ENCODE measurements around the gene PREX1. TPM values are rescaled to one million over a fixed set of nuclear protein-coding genes. Genes with fewer than 3 reads are reported as not detected.

PREX1 gene
- total and polyA plus RNA-seq, 2 experiments from 2014 or later = 2.4 to 10.3 TPM

- peaks cover 5% of the 10 kb centered on the region for H3K27me3 Mint-ChIP-seq (ENCODE audit: insufficient read depth, low read depth, poor library complexity)
- H3K36me3 Mint-ChIP-seq (ENCODE audit: low read depth) = no peaks in the 10 kb centered on the region; the same call in 2 of the 3 replicates
- Histone ChIP-seq H3K4me2 (no peak overlapping the region), H3K79me2 (replicated peaks; ENCODE audit: insufficient read depth) (no peaks in the 10 kb centered on the region), H2AFZ (no peak overlapping the region), H3K27me3 (ENCODE audit: insufficient read depth) (no peaks in the 10 kb centered on the region), H4K20me1 (replicated peaks; ENCODE audit: insufficient read depth) (no peaks in the 10 kb centered on the region), H3K9me2 (ENCODE audit: insufficient read depth) (no peaks in the 10 kb centered on the region), H3F3A (replicated peaks; ENCODE audit: low read depth) (no peaks in the 10 kb centered on the region), H3K27ac (ENCODE audit: low read depth) (no peak overlapping the region), H3K4me1 (ENCODE audit: insufficient read depth) (no peaks in the 10 kb centered on the region), H3K36me3 (ENCODE audit: insufficient read depth) (no peaks in the 10 kb centered on the region), H3K4me3 (no peak overlapping the region)
- H3K4me1 Mint-ChIP-seq = peaks cover 9% of the 10 kb centered on the region
- no peak for TF ChIP-seq JUNB (IDR thresholded peaks at IDR 0.05; ENCODE audit: unreplicated experiment)
- H3K9me3 Mint-ChIP-seq = no peaks in the 10 kb centered on the region
- no peak for DNase-seq (ENCODE audit: low spot score)
- no peak for ATAC-seq
- no peak overlapping the region for H3K27ac Mint-ChIP-seq
- no peak overlapping the region for H3K4me3 Mint-ChIP-seq
These were observed 113.0 kb downstream of the PREX1 start for GRCh38 chr20:48714764-48715163.

DNA sequence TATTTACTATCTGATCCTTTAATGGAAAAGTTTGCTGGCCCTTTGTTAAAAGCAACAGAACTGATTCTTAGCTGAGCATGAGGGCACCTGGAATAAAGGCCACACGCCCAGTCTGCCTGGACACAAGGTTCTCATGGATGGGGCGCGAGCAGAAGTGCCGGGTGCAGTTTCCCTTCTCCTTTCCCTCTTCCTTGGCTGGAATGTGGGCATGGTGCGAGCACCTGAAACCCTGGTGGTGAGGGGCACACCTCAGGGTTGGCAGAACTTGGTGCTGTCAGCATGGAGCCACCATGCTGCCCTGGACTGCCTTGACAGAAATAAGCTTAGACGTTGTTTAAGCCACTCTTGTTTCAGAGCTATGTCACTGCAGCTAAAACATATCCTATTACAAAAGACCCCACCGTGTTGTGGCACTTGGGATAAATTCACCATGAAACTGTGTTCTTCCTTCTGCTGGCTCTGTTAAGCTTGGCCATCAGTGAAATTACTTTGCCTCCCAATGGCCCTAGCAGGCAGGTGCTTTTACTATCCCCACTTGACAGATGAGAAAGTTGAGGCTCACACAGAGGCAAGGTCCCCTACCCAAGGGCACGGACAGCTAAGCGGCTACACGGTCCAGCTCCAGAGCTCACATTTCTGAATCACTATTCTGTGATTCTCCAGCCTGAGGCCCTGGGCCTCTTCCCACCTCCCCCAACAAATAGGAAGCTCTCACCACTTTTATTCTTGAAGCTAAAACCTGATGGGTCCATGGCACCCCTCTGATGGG is 115.9 kb downstream of the PREX1 start:
- no peak overlapping the region for H3K4me3 Mint-ChIP-seq
- H3K4me1 Mint-ChIP-seq = peaks cover 2% of the 10 kb centered on the region; the same call in 1 of the 3 replicates
- Histone ChIP-seq H3K4me2 (no peak overlapping the region), H3K4me3 (no peak overlapping the region), H3K79me2 (replicated peaks; ENCODE audit: insufficient read depth) (no peaks in the 10 kb centered on the region), H3K9me2 (ENCODE audit: insufficient read depth) (no peaks in the 10 kb centered on the region), H3K27ac (ENCODE audit: low read depth) (no peak overlapping the region), H4K20me1 (replicated peaks; ENCODE audit: insufficient read depth) (no peaks in the 10 kb centered on the region), H2AFZ (no peak overlapping the region), H3K27me3 (ENCODE audit: insufficient read depth) (no peaks in the 10 kb centered on the region), H3K4me1 (ENCODE audit: insufficient read depth) (no peaks in the 10 kb centered on the region), H3F3A (replicated peaks; ENCODE audit: low read depth) (no peaks in the 10 kb centered on the region), H3K36me3 (ENCODE audit: insufficient read depth) (no peaks in the 10 kb centered on the region)
- no peak for DNase-seq (ENCODE audit: low spot score)
- H3K36me3 Mint-ChIP-seq (ENCODE audit: low read depth) = no peaks in the 10 kb centered on the region; the same call in 2 of the 3 replicates
- H3K27ac Mint-ChIP-seq = no peak overlapping the region
- no peak for ATAC-seq
- peaks cover 7% of the 10 kb centered on the region for H3K27me3 Mint-ChIP-seq (ENCODE audit: insufficient read depth, low read depth, poor library complexity)
- TF ChIP-seq STAT1 (IDR thresholded peaks at IDR 0.05; ENCODE audit: unreplicated experiment) (no peak), CREB1 (CRISPR knock-in tag; IDR thresholded peaks at IDR 0.05; ENCODE audit: low read depth) (no peak), POLR2AphosphoS5 (IDR thresholded peaks at IDR 0.05; ENCODE audit: low read depth) (no peak)
- H3K9me3 Mint-ChIP-seq = no peaks in the 10 kb centered on the region

GRCh38 chr20:48711044-48711428 is 116.8 kb downstream of the PREX1 start:
- H3K27ac ChIP-seq (ENCODE audit: low read depth) = no peak overlapping the region
- no peaks in the 10 kb centered on the region for H3K9me2 ChIP-seq (ENCODE audit: insufficient read depth)
- Mint-ChIP-seq H3K27ac (no peak overlapping the region), H3K36me3 (ENCODE audit: low read depth) (no peaks in the 10 kb centered on the region; the same call in 2 of the 3 replicates), H3K27me3 (ENCODE audit: insufficient read depth, low read depth, poor library complexity) (peaks cover 5% of the 10 kb centered on the region), H3K9me3 (no peaks in the 10 kb centered on the region), H3K4me1 (no peaks in the 10 kb centered on the region; the same call in 2 of the 3 replicates), H3K4me3 (no peak overlapping the region)
- no peak overlapping the region for H3K4me2 ChIP-seq
- H4K20me1 ChIP-seq (replicated peaks; ENCODE audit: insufficient read depth) = no peaks in the 10 kb centered on the region
- H3F3A ChIP-seq (replicated peaks; ENCODE audit: low read depth) = no peaks in the 10 kb centered on the region
- no peaks in the 10 kb centered on the region for H3K36me3 ChIP-seq (ENCODE audit: insufficient read depth)
- H3K27me3 ChIP-seq (ENCODE audit: insufficient read depth) = no peaks in the 10 kb centered on the region
- ATAC-seq = no peak
- no peak overlapping the region for H3K4me3 ChIP-seq
- H3K79me2 ChIP-seq (replicated peaks; ENCODE audit: insufficient read depth) = no peaks in the 10 kb centered on the region
- no peak for DNase-seq (ENCODE audit: low spot score)
- H2AFZ ChIP-seq = no peak overlapping the region
- no peaks in the 10 kb centered on the region for H3K4me1 ChIP-seq (ENCODE audit: insufficient read depth)
- TF ChIP-seq CREB1 (CRISPR knock-in tag; IDR thresholded peaks at IDR 0.05; ENCODE audit: low read depth) (no peak), EZH2 (IDR thresholded peaks at IDR 0.05; ENCODE audit: low read depth, unreplicated experiment) (no peak), ZNF331 (CRISPR knock-in tag; IDR thresholded peaks at IDR 0.05; ENCODE audit: low read depth) (no peak), ZNF114 (CRISPR knock-in tag; IDR thresholded peaks at IDR 0.05) (no peak), JUNB (IDR thresholded peaks at IDR 0.05; ENCODE audit: unreplicated experiment) (no peak), NANOG (IDR thresholded peaks at IDR 0.05; ENCODE audit: borderline replicate concordance) (no peak), EZH2phosphoT487 (IDR thresholded peaks at IDR 0.05; ENCODE audit: unreplicated experiment) (no peak)
- TF ChIP-seq, protein P1, sequence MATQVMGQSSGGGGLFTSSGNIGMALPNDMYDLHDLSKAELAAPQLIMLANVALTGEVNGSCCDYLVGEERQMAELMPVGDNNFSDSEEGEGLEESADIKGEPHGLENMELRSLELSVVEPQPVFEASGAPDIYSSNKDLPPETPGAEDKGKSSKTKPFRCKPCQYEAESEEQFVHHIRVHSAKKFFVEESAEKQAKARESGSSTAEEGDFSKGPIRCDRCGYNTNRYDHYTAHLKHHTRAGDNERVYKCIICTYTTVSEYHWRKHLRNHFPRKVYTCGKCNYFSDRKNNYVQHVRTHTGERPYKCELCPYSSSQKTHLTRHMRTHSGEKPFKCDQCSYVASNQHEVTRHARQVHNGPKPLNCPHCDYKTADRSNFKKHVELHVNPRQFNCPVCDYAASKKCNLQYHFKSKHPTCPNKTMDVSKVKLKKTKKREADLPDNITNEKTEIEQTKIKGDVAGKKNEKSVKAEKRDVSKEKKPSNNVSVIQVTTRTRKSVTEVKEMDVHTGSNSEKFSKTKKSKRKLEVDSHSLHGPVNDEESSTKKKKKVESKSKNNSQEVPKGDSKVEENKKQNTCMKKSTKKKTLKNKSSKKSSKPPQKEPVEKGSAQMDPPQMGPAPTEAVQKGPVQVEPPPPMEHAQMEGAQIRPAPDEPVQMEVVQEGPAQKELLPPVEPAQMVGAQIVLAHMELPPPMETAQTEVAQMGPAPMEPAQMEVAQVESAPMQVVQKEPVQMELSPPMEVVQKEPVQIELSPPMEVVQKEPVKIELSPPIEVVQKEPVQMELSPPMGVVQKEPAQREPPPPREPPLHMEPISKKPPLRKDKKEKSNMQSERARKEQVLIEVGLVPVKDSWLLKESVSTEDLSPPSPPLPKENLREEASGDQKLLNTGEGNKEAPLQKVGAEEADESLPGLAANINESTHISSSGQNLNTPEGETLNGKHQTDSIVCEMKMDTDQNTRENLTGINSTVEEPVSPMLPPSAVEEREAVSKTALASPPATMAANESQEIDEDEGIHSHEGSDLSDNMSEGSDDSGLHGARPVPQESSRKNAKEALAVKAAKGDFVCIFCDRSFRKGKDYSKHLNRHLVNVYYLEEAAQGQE (IDR thresholded peaks at IDR 0.05; ENCODE audit: unreplicated experiment) = no peak
- TF ChIP-seq, protein P2, sequence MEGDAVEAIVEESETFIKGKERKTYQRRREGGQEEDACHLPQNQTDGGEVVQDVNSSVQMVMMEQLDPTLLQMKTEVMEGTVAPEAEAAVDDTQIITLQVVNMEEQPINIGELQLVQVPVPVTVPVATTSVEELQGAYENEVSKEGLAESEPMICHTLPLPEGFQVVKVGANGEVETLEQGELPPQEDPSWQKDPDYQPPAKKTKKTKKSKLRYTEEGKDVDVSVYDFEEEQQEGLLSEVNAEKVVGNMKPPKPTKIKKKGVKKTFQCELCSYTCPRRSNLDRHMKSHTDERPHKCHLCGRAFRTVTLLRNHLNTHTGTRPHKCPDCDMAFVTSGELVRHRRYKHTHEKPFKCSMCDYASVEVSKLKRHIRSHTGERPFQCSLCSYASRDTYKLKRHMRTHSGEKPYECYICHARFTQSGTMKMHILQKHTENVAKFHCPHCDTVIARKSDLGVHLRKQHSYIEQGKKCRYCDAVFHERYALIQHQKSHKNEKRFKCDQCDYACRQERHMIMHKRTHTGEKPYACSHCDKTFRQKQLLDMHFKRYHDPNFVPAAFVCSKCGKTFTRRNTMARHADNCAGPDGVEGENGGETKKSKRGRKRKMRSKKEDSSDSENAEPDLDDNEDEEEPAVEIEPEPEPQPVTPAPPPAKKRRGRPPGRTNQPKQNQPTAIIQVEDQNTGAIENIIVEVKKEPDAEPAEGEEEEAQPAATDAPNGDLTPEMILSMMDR (conservative IDR thresholded peaks at IDR 0.05; ENCODE audit: low read depth in 2 of 2) = no peak
